Fibroblast of lung (primary cell): ENCODE data around the gene PDE4D. TPM values are rescaled to one million over a fixed set of nuclear protein-coding genes. Genes with fewer than 3 reads are reported as not detected.

ENCODE experiments used
- DNase-seq, 2 donors: peaks; one replicate each; pipeline versions ENCODE4 v3.0.0 to v3.0.0-alpha.2; 2010; ENCODE audit warnings: low read depth in 2 of 2
- H2AFZ ChIP-seq: 2 replicates; pipeline ENCODE4 v1.5.1; 2012; ENCODE audit warnings: low read length, control low read depth, inconsistent platforms
- H3K27ac ChIP-seq: 2 replicates; pipeline ENCODE4 v1.5.1; 2011; ENCODE audit warnings: low read length, control low read depth; ENCODE audit not compliant: insufficient read depth
- H3K27me3 ChIP-seq: 2 replicates; pipeline ENCODE4 v1.5.1; 2011; ENCODE audit warnings: mild to moderate bottlenecking, low read length; ENCODE audit not compliant: control insufficient read depth, insufficient read depth
- H3K36me3 ChIP-seq: 2 replicates; pipeline ENCODE4 v1.5.1; 2011; ENCODE audit warnings: low read length; ENCODE audit not compliant: control insufficient read depth, insufficient read depth
- H3K4me1 ChIP-seq: 2 replicates; pipeline ENCODE4 v1.5.1; 2011; ENCODE audit warnings: low read length; ENCODE audit not compliant: control insufficient read depth, insufficient read depth; ENCODE audit errors: extremely low read depth
- H3K4me2 ChIP-seq: 2 replicates; pipeline ENCODE4 v1.5.1; 2011; ENCODE audit warnings: low read length, control low read depth; ENCODE audit not compliant: insufficient read depth; ENCODE audit errors: extremely low read depth
- H3K4me3 ChIP-seq, 4 experiments: fragments of 200-600 bp in 1 of 4; sonication (generic) in 1 of 4; replicated peaks in 1 of 4; 2 replicates each; pipeline ENCODE4 v1.5.1; 2011 to 2016; ENCODE audit warnings: low read length in 4 of 4, low read depth in 3 of 4, mild to moderate bottlenecking in 3 of 4, control low read depth in 2 of 4, inconsistent platforms in 1 of 4, mixed read lengths in 1 of 4; ENCODE audit not compliant: insufficient read depth in 1 of 4; ENCODE audit errors: control extremely low read depth in 1 of 4
- H3K79me2 ChIP-seq: 2 replicates; pipeline ENCODE4 v1.5.1; 2012; ENCODE audit warnings: mild to moderate bottlenecking, low read length, inconsistent platforms; ENCODE audit not compliant: control insufficient read depth, insufficient read depth
- H3K9ac ChIP-seq: 2 replicates; pipeline ENCODE4 v1.5.1; 2011; ENCODE audit warnings: mild to moderate bottlenecking, low read length, control low read depth; ENCODE audit not compliant: insufficient read depth
- H3K9me3 ChIP-seq: 2 replicates; pipeline ENCODE4 v1.5.1; 2012; ENCODE audit warnings: low read depth, low read length; ENCODE audit not compliant: control insufficient read depth, insufficient read depth
- H4K20me1 ChIP-seq: 2 replicates; pipeline ENCODE4 v1.5.1; 2011; ENCODE audit warnings: low read length; ENCODE audit not compliant: control insufficient read depth, insufficient read depth; ENCODE audit errors: extremely low read depth
- EZH2 ChIP-seq: IDR thresholded peaks from 2 replicates; pipeline ENCODE4 v1.5.1; 2012; ENCODE audit warnings: low read length, control low read depth, mild to moderate bottlenecking; ENCODE audit errors: missing control alignments
- polyA plus RNA-seq, 2 donors: library from polyadenylated mRNA; depleted of rRNA in 1 of 2; stranded (reverse) in 1 of 2; unstranded in 1 of 2; fragments of >200 nt; gene quantifications; 2 replicates each; pipeline ENCODE4 v1.2.1, GENCODE V29; 2011 to 2012; ENCODE audit warnings: missing spikeins in 1 of 2
- total RNA-seq: library from RNA; depleted of rRNA; stranded (reverse); fragments of >200 nt; gene quantifications from 2 replicates; pipeline ENCODE4 v1.2.1, GENCODE V29; 2014
- TF ChIP-seq, protein P1 (sequence below), 2 donors: IDR thresholded peaks in 1 of 2; conservative IDR thresholded peaks in 1 of 2; 1 replicate in 1 of 2; 2 replicates in 1 of 2; pipeline ENCODE4 v1.5.1; 2011 to 2012; ENCODE audit warnings: low read length in 2 of 2, control low read depth in 1 of 2, inconsistent platforms in 1 of 2, low read depth in 1 of 2, mild to moderate bottlenecking in 1 of 2

Gene PDE4D
- total and polyA plus RNA-seq, 2 donors (not counting 1 experiment from before 2014, with no cell fraction given), result 2.1 to 8.3 TPM

DNA sequence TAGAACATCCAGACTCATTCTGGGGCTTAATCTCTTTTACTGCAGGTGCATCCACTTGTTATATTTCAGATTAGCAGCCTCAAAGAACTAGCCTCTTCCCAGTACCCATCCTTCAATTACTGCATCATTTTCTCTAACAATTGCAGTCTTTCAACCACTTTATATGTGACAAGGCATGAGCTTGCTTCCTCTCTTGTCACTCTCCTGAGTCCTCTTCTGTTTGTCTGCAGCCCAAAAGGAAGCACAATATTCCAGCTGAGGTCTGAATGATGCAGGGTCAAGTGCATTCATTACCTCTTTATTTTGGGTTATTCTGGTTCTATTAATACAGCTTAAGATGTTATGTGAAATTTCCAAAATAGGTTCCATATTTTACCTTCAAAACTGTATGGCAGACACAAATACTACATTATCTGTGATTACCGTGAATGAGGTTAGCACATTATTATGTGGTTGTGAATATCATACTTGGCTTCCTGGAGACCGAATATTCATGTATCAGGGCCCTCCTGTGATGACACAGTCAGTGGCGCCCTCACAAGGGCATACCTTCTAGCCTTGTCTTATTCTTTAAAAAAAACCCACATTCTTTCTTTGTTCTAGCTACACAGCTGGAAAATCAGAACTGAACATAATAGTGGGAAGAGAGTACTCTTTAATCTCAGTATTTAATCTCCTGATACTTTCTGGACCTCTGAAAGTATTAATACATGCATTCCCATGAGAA lies 323.8 kb downstream of the PDE4D start:
- Histone ChIP-seq H3K27me3 (no peaks in the 10 kb centered on the region), H3K36me3 (no peaks in the 10 kb centered on the region), H3K9ac (no peak overlapping the region), H3K9me3 (no peaks in the 10 kb centered on the region), H3K4me1 (no peaks in the 10 kb centered on the region), H3K4me2 (no peak overlapping the region), H3K79me2 (no peaks in the 10 kb centered on the region), H4K20me1 (no peaks in the 10 kb centered on the region), H3K4me3 (no peak overlapping the region), H3K27ac (no peak overlapping the region), H2AFZ (no peak overlapping the region)
- peak in 1 of 2 donors; percentile 59 for DNase-seq
- TF ChIP-seq, protein P1, sequence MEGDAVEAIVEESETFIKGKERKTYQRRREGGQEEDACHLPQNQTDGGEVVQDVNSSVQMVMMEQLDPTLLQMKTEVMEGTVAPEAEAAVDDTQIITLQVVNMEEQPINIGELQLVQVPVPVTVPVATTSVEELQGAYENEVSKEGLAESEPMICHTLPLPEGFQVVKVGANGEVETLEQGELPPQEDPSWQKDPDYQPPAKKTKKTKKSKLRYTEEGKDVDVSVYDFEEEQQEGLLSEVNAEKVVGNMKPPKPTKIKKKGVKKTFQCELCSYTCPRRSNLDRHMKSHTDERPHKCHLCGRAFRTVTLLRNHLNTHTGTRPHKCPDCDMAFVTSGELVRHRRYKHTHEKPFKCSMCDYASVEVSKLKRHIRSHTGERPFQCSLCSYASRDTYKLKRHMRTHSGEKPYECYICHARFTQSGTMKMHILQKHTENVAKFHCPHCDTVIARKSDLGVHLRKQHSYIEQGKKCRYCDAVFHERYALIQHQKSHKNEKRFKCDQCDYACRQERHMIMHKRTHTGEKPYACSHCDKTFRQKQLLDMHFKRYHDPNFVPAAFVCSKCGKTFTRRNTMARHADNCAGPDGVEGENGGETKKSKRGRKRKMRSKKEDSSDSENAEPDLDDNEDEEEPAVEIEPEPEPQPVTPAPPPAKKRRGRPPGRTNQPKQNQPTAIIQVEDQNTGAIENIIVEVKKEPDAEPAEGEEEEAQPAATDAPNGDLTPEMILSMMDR (conservative IDR thresholded peaks at IDR 0.05 in 1 of 2, IDR thresholded peaks at IDR 0.05 in 1 of 2; ENCODE audit: low read depth in 1 of 2, low read length in 2 of 2), result no peak
- no peak for TF ChIP-seq EZH2

DNA sequence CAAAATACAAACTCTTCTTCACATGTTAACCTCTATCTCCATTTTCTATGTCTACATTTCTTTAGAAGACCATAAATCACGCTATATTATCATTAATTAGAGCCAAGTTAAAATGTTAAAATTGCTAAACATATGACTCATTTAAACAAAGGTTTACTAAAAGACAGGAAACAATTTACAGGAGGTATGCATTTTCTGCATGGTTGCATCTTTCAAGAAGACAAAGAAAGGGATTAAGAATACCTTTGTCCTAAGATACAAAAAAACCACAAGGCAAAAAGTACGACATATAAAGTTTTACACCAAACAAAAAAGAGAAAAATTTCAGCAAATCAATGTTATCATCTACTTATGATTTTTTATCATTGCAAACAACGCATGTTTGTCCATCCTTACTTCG lies 324.4 kb downstream of the PDE4D start:
- H3K27ac ChIP-seq, result no peak overlapping the region
- H3K36me3 ChIP-seq, result no peaks in the 10 kb centered on the region
- H3K4me1 ChIP-seq, result no peaks in the 10 kb centered on the region
- H4K20me1 ChIP-seq, result no peaks in the 10 kb centered on the region
- H3K4me2 ChIP-seq, result no peak overlapping the region
- H3K27me3 ChIP-seq, result no peaks in the 10 kb centered on the region
- no peaks in the 10 kb centered on the region for H3K79me2 ChIP-seq
- H2AFZ ChIP-seq, result no peak overlapping the region
- H3K4me3 ChIP-seq, result no peak overlapping the region
- no peak overlapping the region for H3K9ac ChIP-seq
- TF ChIP-seq, protein P1 (conservative IDR thresholded peaks at IDR 0.05 in 1 of 2, IDR thresholded peaks at IDR 0.05 in 1 of 2; ENCODE audit: low read depth in 1 of 2, low read length in 2 of 2), result no peak
- no peak for TF ChIP-seq EZH2
- no peaks in the 10 kb centered on the region for H3K9me3 ChIP-seq
- DNase-seq, result peak in 1 of 2 donors; percentile 69

DNA sequence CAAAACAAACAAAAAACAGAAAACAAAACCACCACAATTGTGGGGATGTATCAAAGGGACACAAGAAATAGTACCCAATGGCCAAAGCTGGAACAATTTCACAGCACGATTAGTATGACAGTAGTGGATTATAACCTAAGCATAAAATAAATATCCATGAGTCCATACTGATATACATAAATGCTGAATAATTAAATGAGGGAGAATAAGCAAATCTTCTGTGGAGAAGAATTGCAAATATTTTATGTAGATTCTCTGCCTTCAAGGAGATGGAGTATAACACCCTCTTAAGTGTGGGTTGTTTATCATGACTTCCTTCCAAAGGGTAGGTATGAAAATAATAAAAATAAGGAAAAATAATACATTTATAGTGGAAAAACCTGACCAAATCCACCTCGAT lies 325.4 kb downstream of the PDE4D start:
- Histone ChIP-seq H3K4me2 (no peak overlapping the region), H3K9me3 (no peaks in the 10 kb centered on the region), H3K9ac (no peak overlapping the region), H3K27ac (no peak overlapping the region), H3K4me1 (no peaks in the 10 kb centered on the region), H2AFZ (no peak overlapping the region), H3K36me3 (no peaks in the 10 kb centered on the region), H3K79me2 (no peaks in the 10 kb centered on the region), H3K4me3 (no peak overlapping the region), H4K20me1 (no peaks in the 10 kb centered on the region), H3K27me3 (no peaks in the 10 kb centered on the region)
- no peak for DNase-seq
- TF ChIP-seq, protein P1 (conservative IDR thresholded peaks at IDR 0.05 in 1 of 2, IDR thresholded peaks at IDR 0.05 in 1 of 2; ENCODE audit: low read depth in 1 of 2, low read length in 2 of 2), result no peak
- no peak for TF ChIP-seq EZH2
